ENCODE results near the gene MED13L. TPM values are rescaled to one million over a fixed set of nuclear protein-coding genes. Genes with fewer than 3 reads are reported as not detected.

The MED13L gene
- total RNA-seq, 1 experiment from 2014 or later, result 37.8 TPM

- DNase-seq (ENCODE audit: low spot score), result no peak
Observed at GRCh38 chr12:115944392-115944742, 333.1 kb downstream of the MED13L start.

DNA sequence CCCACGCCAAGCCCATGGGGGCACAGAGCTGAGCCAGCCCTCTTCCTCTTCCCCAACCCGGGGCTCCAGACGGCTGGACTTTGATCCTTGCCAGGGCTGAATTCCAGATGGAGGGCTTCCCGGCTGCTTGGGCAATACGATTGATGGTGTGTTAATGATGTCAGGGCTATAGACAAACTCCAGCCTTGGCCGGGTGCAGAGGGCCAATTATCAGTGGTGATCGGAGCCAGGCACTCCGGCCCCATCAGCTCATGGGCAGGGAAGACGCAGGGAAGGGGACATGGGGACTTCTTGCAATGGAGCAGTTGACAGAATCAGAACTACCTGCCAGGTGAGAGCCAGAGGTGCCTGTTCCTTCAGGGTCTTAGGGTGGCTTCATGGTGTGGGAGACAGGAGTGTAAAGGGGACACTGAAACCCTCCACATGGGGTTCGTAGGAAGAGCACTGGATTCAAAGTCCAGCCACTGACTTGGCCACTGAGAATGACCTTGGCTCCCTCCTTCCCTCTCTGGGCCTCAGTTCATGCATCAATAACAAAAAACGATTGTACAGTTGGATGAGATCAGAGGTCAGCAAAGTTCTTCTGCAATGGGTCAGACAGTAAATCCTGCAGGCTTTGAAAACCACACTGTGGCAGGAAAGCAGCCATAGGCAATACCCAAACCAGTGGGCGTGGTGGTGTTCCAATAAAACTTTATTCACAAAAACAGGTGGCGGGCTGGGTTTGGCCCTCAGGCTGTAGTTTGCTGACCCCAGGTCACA, 333.7 kb downstream of the MED13L start:
- DNase-seq (ENCODE audit: low spot score), result no peak

DNA sequence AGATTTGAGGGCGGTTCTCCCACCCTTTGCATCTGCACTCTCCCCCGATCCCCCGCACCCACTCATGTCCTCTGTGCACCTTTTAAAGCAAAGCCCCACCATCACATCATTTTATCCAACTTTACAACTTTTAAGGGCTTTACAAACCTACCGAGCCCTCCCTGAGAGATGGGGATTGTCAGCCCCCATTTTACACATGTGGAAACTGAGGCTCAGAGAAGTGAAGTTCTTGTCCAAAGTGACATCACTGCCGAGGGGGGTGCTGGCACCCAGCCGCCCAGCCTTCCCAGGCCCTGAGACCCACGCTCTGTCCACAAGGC, 334.2 kb downstream of the MED13L start:
- no peak for DNase-seq (ENCODE audit: low spot score)

GRCh38 chr12:115942346-115942745, 335.1 kb downstream of the MED13L start:
- DNase-seq (ENCODE audit: low spot score), result no peak

DNA sequence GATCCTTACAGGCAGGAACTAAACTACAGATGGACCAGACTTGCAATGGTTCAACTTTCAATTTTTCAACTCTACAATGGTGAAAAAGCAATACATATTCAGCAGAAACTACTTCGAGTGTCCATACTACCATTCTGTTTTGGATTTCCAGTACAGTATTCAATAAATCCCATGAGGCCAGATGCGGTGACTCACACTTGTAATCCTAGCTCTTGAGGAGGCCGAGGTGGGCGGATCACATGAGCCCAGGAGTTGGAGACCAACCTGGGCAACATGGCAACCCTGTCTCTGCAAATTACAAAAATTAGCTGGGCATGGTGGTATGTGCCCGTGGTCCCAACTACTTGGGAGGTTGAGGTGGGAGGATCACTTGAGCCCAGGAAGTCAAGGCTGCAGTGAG, 336.1 kb downstream of the MED13L start:
- DNase-seq (ENCODE audit: low spot score), result no peak

DNA sequence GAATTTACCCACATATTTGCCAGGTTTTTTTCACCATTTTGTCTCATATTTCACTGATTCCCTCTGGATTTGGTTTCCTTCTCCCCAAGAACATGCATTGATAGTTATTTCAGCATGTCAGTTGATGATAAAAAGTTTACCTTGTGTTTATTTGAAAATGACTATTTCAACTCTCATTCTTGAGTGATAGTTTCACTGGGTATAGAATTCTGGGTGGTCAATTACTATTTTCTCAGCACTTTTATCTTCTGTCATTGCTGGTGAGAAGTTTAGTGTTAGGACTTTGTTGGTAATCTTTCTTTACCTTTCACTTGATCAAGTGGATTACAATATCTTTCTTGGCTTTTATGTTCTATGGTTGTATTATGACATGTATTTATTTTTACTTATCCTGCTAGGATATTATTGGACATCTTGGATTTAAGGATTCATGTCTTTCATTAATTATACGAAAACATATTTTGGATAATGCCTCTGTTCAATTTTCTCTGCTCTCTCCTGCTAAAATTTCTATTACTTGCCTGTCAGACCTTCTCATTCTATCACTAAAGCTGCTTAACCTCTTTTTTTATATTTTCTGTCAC, 338.6 kb downstream of the MED13L start:
- DNase-seq (ENCODE audit: low spot score), result no peak

DNA sequence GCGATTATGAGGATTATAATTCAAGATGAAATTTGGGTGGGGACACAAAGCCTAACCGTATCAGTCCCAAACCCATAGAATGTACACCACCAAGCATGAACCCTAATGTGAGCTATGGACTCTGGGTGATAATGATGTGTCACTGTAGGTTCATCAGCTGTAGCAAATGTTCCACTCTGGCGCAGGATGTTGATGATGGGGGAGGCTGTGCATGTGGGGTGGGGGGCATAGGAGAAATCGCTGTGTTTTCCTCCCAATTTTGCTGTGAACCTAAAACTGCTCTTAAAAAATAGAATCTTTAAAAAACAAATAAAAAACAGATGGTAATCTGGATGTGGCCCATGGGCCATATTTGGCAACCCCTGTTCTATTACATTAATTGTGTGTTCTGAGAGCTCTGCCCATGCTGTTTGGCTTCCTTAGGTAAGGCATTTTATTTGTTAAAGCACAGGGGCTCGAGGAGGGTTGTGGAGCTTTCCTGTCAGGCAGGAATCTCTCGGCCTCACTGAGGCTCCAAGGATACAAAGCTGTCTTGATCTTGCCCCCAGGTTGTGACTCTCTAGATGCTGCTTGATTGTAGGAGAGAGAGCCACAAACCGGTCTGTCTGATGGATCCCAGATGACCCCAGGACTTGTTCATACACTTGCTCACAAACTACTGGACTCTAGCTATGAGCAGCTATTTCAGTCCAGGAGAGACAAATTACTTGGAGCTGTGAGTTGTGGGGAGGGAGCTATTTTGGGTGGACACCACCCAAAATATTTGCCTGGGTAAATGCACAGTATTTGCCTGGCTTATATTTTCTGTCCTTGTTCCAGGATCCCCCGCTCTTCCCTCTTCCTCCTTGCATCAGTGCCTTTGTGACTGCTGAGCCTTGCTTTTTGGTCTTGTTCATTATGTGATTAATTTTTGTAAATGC, 340.2 kb downstream of the MED13L start:
- no peak for DNase-seq (ENCODE audit: low spot score)

GRCh38 chr12:115934877-115935276, 342.6 kb downstream of the MED13L start:
- DNase-seq (ENCODE audit: low spot score), result no peak

GRCh38 chr12:115934046-115934445, 343.4 kb downstream of the MED13L start:
- no peak for DNase-seq (ENCODE audit: low spot score)

GRCh38 chr12:115932066-115932465, 345.4 kb downstream of the MED13L start:
- no peak for DNase-seq (ENCODE audit: low spot score)

GRCh38 chr12:115930336-115930735, 347.2 kb downstream of the MED13L start:
- DNase-seq (ENCODE audit: low spot score), result no peak

DNA sequence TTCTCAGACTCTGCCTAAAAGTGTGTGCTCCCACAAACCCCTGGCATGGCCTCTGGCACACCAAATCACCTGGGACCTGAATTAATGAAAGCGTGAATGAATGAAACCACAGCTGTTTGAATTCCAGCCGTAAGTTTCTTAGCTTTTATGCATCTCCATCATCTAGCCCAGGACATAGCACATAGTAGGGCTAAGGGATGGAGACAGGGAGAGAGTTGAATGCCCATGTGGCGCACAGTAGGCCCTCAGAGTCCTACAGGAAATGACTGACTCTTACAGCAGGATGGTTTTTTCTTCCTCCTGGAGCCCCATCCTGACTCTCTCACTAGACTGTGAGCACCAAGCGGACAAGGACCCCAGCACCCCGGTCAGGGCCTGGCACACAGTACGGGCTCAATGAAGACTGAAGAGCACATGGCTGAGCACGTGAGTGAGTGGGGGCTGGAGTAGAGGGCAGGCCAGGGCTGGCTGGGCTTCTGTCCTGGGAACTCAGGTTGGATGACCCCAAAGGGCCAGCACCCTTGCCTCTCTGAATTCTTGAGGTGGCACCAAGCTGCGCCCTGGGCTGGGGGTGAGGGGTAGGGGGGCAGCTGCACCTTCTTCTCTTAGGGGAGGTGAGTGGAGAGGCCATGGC, 351.3 kb downstream of the MED13L start:
- DNase-seq (ENCODE audit: low spot score), result no peak

- DNase-seq (ENCODE audit: low spot score), result no peak
Observed at GRCh38 chr12:115923851-115924250, 353.6 kb downstream of the MED13L start.

- no peak for DNase-seq (ENCODE audit: low spot score)
Observed at GRCh38 chr12:115922952-115923564, 354.4 kb downstream of the MED13L start.

GRCh38 chr12:115920395-115921183, 356.9 kb downstream of the MED13L start:
- DNase-seq (ENCODE audit: low spot score), result peak; percentile 9

- DNase-seq (ENCODE audit: low spot score), result no peak
Observed at GRCh38 chr12:115918763-115919162, 358.7 kb downstream of the MED13L start.

GRCh38 chr12:115916910-115917668, 360.4 kb downstream of the MED13L start:
- DNase-seq (ENCODE audit: low spot score), result peak; percentile 12

DNA sequence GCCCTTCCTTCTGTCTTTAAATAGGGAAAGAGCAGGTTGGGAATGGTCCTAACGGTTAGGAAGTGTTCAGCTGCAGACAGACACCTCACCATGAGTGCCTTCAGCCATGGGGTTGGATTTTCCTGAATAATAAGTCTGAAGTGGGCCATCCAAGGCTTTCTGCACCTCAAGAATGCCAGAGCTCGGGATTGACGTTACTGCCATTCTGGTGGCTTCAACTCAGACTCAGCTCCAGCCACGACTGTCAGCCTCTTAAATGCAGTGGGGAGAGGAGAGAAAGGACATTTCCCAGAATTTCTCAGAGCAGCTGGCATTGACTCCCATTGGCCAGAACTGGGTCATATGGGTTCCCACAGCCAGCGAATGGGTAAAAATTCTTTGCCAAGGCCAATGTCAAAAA, 363.4 kb downstream of the MED13L start:
- DNase-seq (ENCODE audit: low spot score), result no peak

DNA sequence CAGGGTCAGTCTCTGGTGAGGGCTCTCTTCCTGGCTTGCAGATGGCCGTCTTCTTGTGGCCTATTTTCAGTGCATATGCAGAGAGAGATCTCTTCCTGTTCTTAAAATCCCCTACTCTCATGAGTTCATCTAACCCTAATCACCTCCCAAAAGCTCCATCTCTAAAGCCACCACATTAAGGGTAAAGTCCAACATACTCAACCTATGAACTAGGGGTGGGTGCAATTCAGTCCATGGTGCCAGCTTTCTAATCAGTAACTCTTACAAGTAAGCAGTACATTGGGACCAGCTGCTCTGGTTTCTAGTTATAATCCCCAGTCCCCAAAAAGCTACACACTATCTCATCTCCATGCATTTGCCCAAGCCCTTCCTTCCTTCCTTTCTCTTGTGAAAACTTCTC, 365.1 kb downstream of the MED13L start:
- no peak for DNase-seq (ENCODE audit: low spot score)

DNA sequence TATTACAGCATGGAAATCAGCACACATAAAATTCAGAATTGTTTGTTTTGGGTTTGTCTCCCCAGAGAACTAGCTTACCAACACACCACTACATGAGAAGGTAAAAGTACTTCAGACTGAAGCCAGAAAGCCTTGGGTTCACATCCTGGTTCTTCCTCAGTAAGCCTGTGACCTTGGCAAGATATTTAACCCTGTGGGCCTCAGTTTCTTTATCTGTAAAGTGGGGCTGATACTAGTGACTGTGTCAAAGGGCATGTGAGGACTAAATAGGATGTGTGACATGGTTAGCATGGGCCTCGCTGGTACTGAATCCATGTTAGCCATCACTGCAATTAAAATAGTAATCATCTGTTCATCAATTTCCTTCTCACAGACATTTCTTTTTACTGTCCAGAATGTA, 366.1 kb downstream of the MED13L start:
- no peak for DNase-seq (ENCODE audit: low spot score)

Measured in A172 (cell line).